ENCODE measurements around the gene ETV3L. TPM values are rescaled to one million over a fixed set of nuclear protein-coding genes. Genes with fewer than 3 reads are reported as not detected.

Gene ETV3L
- total and polyA plus RNA-seq, 2 experiments from 2014 or later = not detected

DNA sequence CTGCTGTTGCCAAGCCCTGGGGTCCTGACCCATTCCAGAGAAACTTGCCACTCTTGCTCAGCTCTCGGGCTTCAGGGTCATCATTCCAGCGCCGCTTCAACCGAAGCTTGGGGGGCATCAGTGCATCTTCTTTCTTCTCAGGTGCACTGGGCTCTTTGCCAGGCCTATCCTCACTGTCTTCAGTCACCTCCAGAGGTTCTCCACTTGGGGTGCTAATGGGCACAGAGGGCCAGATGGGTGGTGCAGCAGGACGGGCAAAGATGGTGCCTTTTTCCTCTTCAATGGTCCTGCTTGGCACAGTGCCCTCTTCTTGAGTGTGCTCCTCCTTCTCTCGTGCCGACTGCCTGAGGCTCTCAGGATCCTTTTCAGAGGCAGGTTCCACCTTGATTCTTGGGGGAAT is 25.2 kb upstream of the ETV3L start:
- Histone ChIP-seq H3K4me1 (ENCODE audit: insufficient read depth) (peaks cover 12% of the 10 kb centered on the region; the same call in 1 of the 2 replicates), H3K27me3 (ENCODE audit: insufficient read depth) (no peaks in the 10 kb centered on the region), H3K9me2 (ENCODE audit: insufficient read depth) (no peaks in the 10 kb centered on the region), H3F3A (replicated peaks; ENCODE audit: low read depth) (no peaks in the 10 kb centered on the region), H3K4me3 (no peak overlapping the region), H3K36me3 (ENCODE audit: insufficient read depth) (peaks cover 8% of the 10 kb centered on the region), H2AFZ (no peak overlapping the region), H3K4me2 (no peak overlapping the region), H3K79me2 (replicated peaks; ENCODE audit: insufficient read depth) (no peaks in the 10 kb centered on the region), H4K20me1 (replicated peaks; ENCODE audit: insufficient read depth) (no peaks in the 10 kb centered on the region), H3K27ac (ENCODE audit: low read depth) (no peak overlapping the region)
- TF ChIP-seq JUNB (IDR thresholded peaks at IDR 0.05; ENCODE audit: unreplicated experiment) = no peak
- TF ChIP-seq, protein P1, sequence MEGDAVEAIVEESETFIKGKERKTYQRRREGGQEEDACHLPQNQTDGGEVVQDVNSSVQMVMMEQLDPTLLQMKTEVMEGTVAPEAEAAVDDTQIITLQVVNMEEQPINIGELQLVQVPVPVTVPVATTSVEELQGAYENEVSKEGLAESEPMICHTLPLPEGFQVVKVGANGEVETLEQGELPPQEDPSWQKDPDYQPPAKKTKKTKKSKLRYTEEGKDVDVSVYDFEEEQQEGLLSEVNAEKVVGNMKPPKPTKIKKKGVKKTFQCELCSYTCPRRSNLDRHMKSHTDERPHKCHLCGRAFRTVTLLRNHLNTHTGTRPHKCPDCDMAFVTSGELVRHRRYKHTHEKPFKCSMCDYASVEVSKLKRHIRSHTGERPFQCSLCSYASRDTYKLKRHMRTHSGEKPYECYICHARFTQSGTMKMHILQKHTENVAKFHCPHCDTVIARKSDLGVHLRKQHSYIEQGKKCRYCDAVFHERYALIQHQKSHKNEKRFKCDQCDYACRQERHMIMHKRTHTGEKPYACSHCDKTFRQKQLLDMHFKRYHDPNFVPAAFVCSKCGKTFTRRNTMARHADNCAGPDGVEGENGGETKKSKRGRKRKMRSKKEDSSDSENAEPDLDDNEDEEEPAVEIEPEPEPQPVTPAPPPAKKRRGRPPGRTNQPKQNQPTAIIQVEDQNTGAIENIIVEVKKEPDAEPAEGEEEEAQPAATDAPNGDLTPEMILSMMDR (conservative IDR thresholded peaks at IDR 0.05; ENCODE audit: low read depth in 2 of 2) = 0 out of 4 replicates have a peak, but pooled peaks of 1 of the 2 experiments have one; percentile 14
- peaks cover 23% of the 10 kb centered on the region for H3K4me1 Mint-ChIP-seq
- peaks cover 41% of the 10 kb centered on the region for H3K36me3 Mint-ChIP-seq (ENCODE audit: low read depth)
- peaks cover 7% of the 10 kb centered on the region for H3K27me3 Mint-ChIP-seq (ENCODE audit: insufficient read depth, low read depth, poor library complexity)
- ATAC-seq (peak; percentile 35; the same call in 2 of the 3 replicates), DNase-seq (ENCODE audit: low spot score) (no peak)
- no peak overlapping the region for H3K4me3 Mint-ChIP-seq
- no peak overlapping the region for H3K27ac Mint-ChIP-seq
- no peaks in the 10 kb centered on the region for H3K9me3 Mint-ChIP-seq

DNA sequence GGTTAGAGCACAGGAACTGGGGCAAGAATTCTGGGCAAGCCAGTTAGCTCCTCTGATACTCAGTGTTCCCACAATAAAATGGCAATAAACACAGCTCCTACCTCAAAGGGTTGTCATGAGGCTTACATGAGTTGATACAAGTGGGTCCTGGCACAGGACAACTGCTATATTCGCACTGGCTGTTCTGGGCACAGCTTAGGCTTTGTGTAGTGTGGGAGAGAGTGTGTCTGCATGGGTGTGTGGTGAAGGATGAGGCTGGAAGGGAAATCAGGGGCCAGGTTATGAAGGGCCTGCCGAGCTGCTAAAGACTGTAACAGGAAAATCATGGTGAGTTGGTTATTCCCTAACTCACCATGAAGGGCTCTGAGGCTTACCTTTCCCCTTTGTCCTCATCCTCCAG is 19.8 kb upstream of the ETV3L start:
- H3K4me3 Mint-ChIP-seq = no peak overlapping the region
- no peak for ATAC-seq
- no peak for TF ChIP-seq NANOG (IDR thresholded peaks at IDR 0.05; ENCODE audit: borderline replicate concordance)
- TF ChIP-seq JUNB (IDR thresholded peaks at IDR 0.05; ENCODE audit: unreplicated experiment) = no peak
- TF ChIP-seq, protein P1 (conservative IDR thresholded peaks at IDR 0.05; ENCODE audit: low read depth in 2 of 2) = no peak
- TF ChIP-seq EZH2phosphoT487 (IDR thresholded peaks at IDR 0.05; ENCODE audit: unreplicated experiment) = no peak
- no peak for TF ChIP-seq CREB1 (CRISPR knock-in tag; IDR thresholded peaks at IDR 0.05; ENCODE audit: low read depth)
- TF ChIP-seq STAT1 (IDR thresholded peaks at IDR 0.05; ENCODE audit: unreplicated experiment) = no peak
- TF ChIP-seq, protein P2, sequence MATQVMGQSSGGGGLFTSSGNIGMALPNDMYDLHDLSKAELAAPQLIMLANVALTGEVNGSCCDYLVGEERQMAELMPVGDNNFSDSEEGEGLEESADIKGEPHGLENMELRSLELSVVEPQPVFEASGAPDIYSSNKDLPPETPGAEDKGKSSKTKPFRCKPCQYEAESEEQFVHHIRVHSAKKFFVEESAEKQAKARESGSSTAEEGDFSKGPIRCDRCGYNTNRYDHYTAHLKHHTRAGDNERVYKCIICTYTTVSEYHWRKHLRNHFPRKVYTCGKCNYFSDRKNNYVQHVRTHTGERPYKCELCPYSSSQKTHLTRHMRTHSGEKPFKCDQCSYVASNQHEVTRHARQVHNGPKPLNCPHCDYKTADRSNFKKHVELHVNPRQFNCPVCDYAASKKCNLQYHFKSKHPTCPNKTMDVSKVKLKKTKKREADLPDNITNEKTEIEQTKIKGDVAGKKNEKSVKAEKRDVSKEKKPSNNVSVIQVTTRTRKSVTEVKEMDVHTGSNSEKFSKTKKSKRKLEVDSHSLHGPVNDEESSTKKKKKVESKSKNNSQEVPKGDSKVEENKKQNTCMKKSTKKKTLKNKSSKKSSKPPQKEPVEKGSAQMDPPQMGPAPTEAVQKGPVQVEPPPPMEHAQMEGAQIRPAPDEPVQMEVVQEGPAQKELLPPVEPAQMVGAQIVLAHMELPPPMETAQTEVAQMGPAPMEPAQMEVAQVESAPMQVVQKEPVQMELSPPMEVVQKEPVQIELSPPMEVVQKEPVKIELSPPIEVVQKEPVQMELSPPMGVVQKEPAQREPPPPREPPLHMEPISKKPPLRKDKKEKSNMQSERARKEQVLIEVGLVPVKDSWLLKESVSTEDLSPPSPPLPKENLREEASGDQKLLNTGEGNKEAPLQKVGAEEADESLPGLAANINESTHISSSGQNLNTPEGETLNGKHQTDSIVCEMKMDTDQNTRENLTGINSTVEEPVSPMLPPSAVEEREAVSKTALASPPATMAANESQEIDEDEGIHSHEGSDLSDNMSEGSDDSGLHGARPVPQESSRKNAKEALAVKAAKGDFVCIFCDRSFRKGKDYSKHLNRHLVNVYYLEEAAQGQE (IDR thresholded peaks at IDR 0.05; ENCODE audit: unreplicated experiment) = no peak
- TF ChIP-seq ZNF114 (CRISPR knock-in tag; IDR thresholded peaks at IDR 0.05) = no peak
- no peak for TF ChIP-seq ZNF331 (CRISPR knock-in tag; IDR thresholded peaks at IDR 0.05; ENCODE audit: low read depth)

More for the DNA sequence above, 19.8 kb upstream of the ETV3L start:
- peaks cover 10% of the 10 kb centered on the region for H3K36me3 Mint-ChIP-seq (ENCODE audit: low read depth)
- Histone ChIP-seq H3F3A (replicated peaks; ENCODE audit: low read depth) (0 out of 2 replicates have a peak, but pooled peaks cover 3% of the 10 kb centered on the region), H3K79me2 (replicated peaks; ENCODE audit: insufficient read depth) (no peaks in the 10 kb centered on the region), H3K9me2 (ENCODE audit: insufficient read depth) (no peaks in the 10 kb centered on the region), H2AFZ (no peak overlapping the region), H3K4me1 (ENCODE audit: insufficient read depth) (peaks cover 35% of the 10 kb centered on the region), H3K4me3 (no peak overlapping the region), H4K20me1 (replicated peaks; ENCODE audit: insufficient read depth) (no peaks in the 10 kb centered on the region), H3K27ac (ENCODE audit: low read depth) (no peak overlapping the region), H3K36me3 (ENCODE audit: insufficient read depth) (0 out of 2 replicates have a peak, but pooled peaks cover 4% of the 10 kb centered on the region), H3K4me2 (no peak overlapping the region), H3K27me3 (ENCODE audit: insufficient read depth) (no peaks in the 10 kb centered on the region)
- no peak for DNase-seq (ENCODE audit: low spot score)
- no peaks in the 10 kb centered on the region for H3K9me3 Mint-ChIP-seq
- peaks cover 60% of the 10 kb centered on the region for H3K4me1 Mint-ChIP-seq
- no peak overlapping the region; the same call in 1 of the 2 replicates for H3K27ac Mint-ChIP-seq
- H3K27me3 Mint-ChIP-seq (ENCODE audit: insufficient read depth, low read depth, poor library complexity) = peaks cover 18% of the 10 kb centered on the region
